Psoas muscle (tissue), 8 donors: ENCODE measurements around the gene HS6ST3. TPM values are rescaled to one million over a fixed set of nuclear protein-coding genes. Genes with fewer than 3 reads are reported as not detected.
A peak's percentile ranks its signal among the peaks of the same experiment; 100 is the strongest.
"Not testable (repeated sequence)": the region's sequence is repeated elsewhere in the genome, so short reads cannot be mapped to it uniquely, and the experiment has no call there.

Experiments
- ATAC-seq, 4 donors: fragments of 200-7000 bp; cut with Tn5 transposase; one replicate each; pipeline ENCODE4 v1.9.1; 2020; ENCODE audit warnings: moderate library complexity in 3 of 4, mild to moderate bottlenecking in 2 of 4
- DNase-seq, 2 donors: peaks; one replicate each; pipeline ENCODE4 v3.0.0-alpha.2; 2020
- H3K27ac ChIP-seq: fragments of 200-600 bp; one replicate; pipeline ENCODE4 v1.8.0; 2022
- H3K27me3 ChIP-seq, 3 donors: fragments of 200-600 bp in 1 of 3; one replicate each; pipeline versions ENCODE4 v1.6.1 to v1.8.0; 2013 to 2022; ENCODE audit warnings: low read length in 2 of 3, mild to moderate bottlenecking in 2 of 3, moderate library complexity in 1 of 3; ENCODE audit not compliant: insufficient read depth in 3 of 3
- H3K36me3 ChIP-seq, 2 donors: fragments of 200-600 bp in 1 of 2; one replicate each; pipeline versions ENCODE4 v1.6.1 to v1.8.0; 2013 to 2022; ENCODE audit warnings: low read depth in 1 of 2, mild to moderate bottlenecking in 1 of 2, moderate library complexity in 1 of 2; ENCODE audit not compliant: insufficient read depth in 1 of 2
- H3K4me1 ChIP-seq: fragments of 200-600 bp; one replicate; pipeline ENCODE4 v1.8.0; 2022
- H3K4me3 ChIP-seq: fragments of 200-600 bp; one replicate; pipeline ENCODE4 v1.8.0; 2022; ENCODE audit warnings: mild to moderate bottlenecking
- H3K9me3 ChIP-seq: fragments of 200-600 bp; one replicate; pipeline ENCODE4 v1.8.0; 2022
- WGBS, 3 donors: extraction: QIAGEN DNeasy Blood & Tissue Kit; methylation state at CpG; one replicate each; pipeline versions ENCODE4 v1.1.6 to v1.1.7; 2013; 5-methylcytosine and 5-hydroxymethylcytosine counted together
- intact Hi-C, 2 donors: fragments of 100-400 bp; cut with DNase I; formaldehyde crosslinking; loops; one replicate each; pipeline versions ENCODE4 v1.11.0 to v1.14.2; 2022
- long read RNA-seq, 2 donors: library from polyadenylated mRNA; unstranded; transcript quantifications; one replicate each; pipeline ENCODE4 v2.0.0, GENCODE V29; 2021
- polyA plus RNA-seq, 3 donors: library from polyadenylated mRNA; stranded (reverse); fragments of 200-250 nt; gene quantifications; one replicate each; pipeline ENCODE4 v1.2.3, GENCODE V29; 2013
- total RNA-seq, 4 donors: library from RNA; stranded (reverse); fragmentation: NEBNext Ultra II Directional in 2 of 4; extraction: Animal tissue kit (Norgen Biotek cat#: 25700) in 2 of 4; gene quantifications; one replicate each; pipeline versions ENCODE4 v1.2.1 to v1.2.4, GENCODE V29; 2021 to 2023
- TF ChIP-seq, protein P1 (sequence below): fragments of 200-600 bp; IDR thresholded peaks from one replicate; pipeline ENCODE4 v1.8.0; 2022; ENCODE audit warnings: antibody characterized with exemption
- donor health status: healthy with polysubstance abuse.
- donor health status: DM: no; HTN: no; CAD: no; lungs with moderate emphysema.
- donor health status: Bipolar disorder and iron deficiency.
- donor health status: healthy.
- donor health status: DM: yes; HTN: yes; CAD: no.
- donor health status: DM: no; HTN: no; CAD: no.
- donor health status: DM: no; HTN: no; CAD: no.
- donor health status: DM: yes; HTN: yes; CAD: no.

HS6ST3 gene
- total RNA-seq (under 1 TPM; 0.07 to 0.58 (median 0.19) TPM), polyA plus RNA-seq (under 1 TPM; 0.01 to 0.13 (median 0.10) TPM)
- long read RNA-seq, donor 1, result 0 reads
- long read RNA-seq, donor 2, full-length matches to known transcripts, result 1 of 1 reads
- long read RNA-seq, donor 2, partial matches to known transcripts, result 0 of 1 reads
- long read RNA-seq, donor 2, other reads (novel, unspliced or antisense), result 0 of 1 reads

- H3K27ac ChIP-seq, result no peak within 1 kb of the TSS
- 1% methylated on average over 26 to 35 of the region's 35 CpGs for WGBS, 3 donors
- H3K27me3 ChIP-seq, result peaks cover 6 to 87% (median 8%) of the 10 kb centered on the region in 3 donors
- peaks cover 0 to 2% of the 10 kb centered on the region in 2 donors for H3K36me3 ChIP-seq
- H3K4me1 ChIP-seq, result no peaks in the 10 kb centered on the region
- TF ChIP-seq, protein P1, sequence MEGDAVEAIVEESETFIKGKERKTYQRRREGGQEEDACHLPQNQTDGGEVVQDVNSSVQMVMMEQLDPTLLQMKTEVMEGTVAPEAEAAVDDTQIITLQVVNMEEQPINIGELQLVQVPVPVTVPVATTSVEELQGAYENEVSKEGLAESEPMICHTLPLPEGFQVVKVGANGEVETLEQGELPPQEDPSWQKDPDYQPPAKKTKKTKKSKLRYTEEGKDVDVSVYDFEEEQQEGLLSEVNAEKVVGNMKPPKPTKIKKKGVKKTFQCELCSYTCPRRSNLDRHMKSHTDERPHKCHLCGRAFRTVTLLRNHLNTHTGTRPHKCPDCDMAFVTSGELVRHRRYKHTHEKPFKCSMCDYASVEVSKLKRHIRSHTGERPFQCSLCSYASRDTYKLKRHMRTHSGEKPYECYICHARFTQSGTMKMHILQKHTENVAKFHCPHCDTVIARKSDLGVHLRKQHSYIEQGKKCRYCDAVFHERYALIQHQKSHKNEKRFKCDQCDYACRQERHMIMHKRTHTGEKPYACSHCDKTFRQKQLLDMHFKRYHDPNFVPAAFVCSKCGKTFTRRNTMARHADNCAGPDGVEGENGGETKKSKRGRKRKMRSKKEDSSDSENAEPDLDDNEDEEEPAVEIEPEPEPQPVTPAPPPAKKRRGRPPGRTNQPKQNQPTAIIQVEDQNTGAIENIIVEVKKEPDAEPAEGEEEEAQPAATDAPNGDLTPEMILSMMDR, result no peak
- H3K9me3 ChIP-seq, result no peaks in the 10 kb centered on the region
- H3K4me3 ChIP-seq, result peak within 1 kb of the TSS; percentile 61
- ATAC-seq (peak in 3 of 4 donors; percentile 51 to 57 (median 52)), DNase-seq (peak; percentile 20 to 57)
- intact Hi-C loops, result no loop called here
Observed at GRCh38 chr13:96089749-96090239, at the start of gene HS6ST3. Gene HS6ST3, plus strand, starts transcription at chr13:96090107.

- TF ChIP-seq, protein P1, result no peak
- H3K27ac ChIP-seq, result no peak overlapping the region
- intact Hi-C loops, result no loop called here
- H3K4me3 ChIP-seq, result no peak overlapping the region
- 91 to 99% (median 92%) methylated on average over 4 of the region's 4 CpGs for WGBS, 3 donors
- H3K36me3 ChIP-seq, result no peaks in the 10 kb centered on the region
- no peak for DNase-seq
- H3K4me1 ChIP-seq, result no peaks in the 10 kb centered on the region
- H3K27me3 ChIP-seq, result no peaks in the 10 kb centered on the region
- peaks cover 8% of the 10 kb centered on the region for H3K9me3 ChIP-seq
- no peak for ATAC-seq
Observed at GRCh38 chr13:96041326-96042110, 48.4 kb upstream of the HS6ST3 start.

DNA sequence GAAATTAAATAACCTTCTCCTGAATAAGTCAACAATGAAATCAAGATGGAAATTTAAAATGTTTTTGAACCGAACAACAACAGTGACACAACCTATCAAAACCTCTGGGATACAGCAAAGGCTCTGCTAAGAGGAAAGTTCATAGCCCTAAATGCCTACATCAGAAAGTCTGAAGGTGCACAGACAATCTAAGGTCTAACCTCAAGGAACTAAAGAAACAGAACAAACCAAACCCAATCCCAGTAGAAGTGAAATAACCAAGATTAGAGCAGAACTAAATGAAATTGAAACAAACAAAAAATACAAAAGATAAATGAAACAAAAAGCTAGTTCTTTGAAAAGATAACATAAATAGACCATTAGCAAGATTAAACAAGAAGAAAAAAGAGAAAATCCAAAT, 45.7 kb upstream of the HS6ST3 start:
- DNase-seq (no peak), ATAC-seq (no peak)
- intact Hi-C loops, result no loop called here
- WGBS, 3 donors, result 94 to 100% (median 100%) methylated on average over 1 of the region's 1 CpG
- TF ChIP-seq, protein P1, result no peak
- Histone ChIP-seq H3K27me3 (no peaks in the 10 kb centered on the region), H3K27ac (no peak overlapping the region), H3K36me3 (no peaks in the 10 kb centered on the region), H3K4me1 (no peaks in the 10 kb centered on the region), H3K9me3 (peaks cover 8% of the 10 kb centered on the region), H3K4me3 (no peak overlapping the region)

DNA sequence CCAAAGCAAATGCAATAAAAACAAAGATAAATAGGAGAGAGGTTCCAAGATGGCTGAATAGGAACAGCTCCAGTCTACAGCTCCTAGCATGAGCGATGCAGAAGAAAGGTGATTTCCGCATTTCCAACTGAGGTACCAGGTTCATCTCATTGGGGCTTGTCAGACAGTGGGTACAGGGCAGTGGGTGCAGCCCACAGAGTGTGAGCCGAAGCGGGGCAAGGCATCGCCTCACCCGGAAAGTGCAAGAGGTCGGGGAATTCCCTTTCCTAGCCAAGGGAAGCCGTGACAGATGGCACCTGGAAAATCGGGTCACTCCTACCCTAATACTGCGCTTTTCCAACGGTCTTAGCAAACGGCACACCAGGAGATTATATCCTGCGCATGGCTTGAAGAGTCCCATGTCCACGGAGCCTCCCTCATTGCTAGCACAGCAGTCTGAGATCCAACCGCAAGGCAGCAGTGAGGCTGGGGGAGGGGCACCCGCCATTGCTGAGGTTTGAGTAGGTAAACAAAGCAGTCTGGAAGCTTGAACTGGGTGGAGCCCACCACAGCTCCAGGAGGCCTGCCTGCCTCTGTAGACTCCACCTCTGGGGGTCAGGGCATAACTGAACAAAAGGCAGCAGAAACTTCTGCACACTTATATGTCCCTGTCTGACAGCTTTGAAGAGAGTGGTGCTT, 43.3 kb upstream of the HS6ST3 start:
- H3K4me3 ChIP-seq, H3K9me3 ChIP-seq, intact Hi-C loops, H3K27me3 ChIP-seq, H3K4me1 ChIP-seq, H3K27ac ChIP-seq, H3K36me3 ChIP-seq, ATAC-seq, DNase-seq: not testable (repeated sequence)
- WGBS, 3 donors, result 98 to 99% (median 98%) methylated on average over 16 of the region's 16 CpGs

DNA sequence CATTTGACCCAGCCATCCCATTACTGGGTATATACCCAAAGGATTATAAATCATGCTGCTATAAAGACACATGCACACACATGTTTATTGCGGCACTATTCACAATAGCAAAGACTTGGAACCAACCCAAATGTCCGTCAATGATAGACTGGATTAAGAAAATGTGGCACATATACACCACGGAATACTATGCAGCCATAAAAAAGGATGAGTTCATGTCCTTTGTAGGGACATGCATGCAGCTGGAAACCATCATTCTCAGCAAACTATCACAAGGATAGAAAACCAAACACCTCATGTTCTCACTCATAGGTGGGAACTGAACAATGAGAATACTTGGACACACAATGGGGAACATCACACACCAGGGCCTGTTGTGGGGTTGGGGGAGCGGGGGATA, 39.0 kb upstream of the HS6ST3 start:
- H3K36me3 ChIP-seq, H3K4me1 ChIP-seq, H3K4me3 ChIP-seq, ATAC-seq, H3K27me3 ChIP-seq, intact Hi-C loops, H3K9me3 ChIP-seq, H3K27ac ChIP-seq, DNase-seq: not testable (repeated sequence)
- 89 to 95% (median 93%) methylated on average over 2 to 4 of the region's 4 CpGs for WGBS, 3 donors

GRCh38 chr13:96051491-96051890, 38.4 kb upstream of the HS6ST3 start:
- H3K27me3 ChIP-seq, intact Hi-C loops, H3K36me3 ChIP-seq, H3K9me3 ChIP-seq, H3K4me3 ChIP-seq, DNase-seq, ATAC-seq, H3K4me1 ChIP-seq, H3K27ac ChIP-seq: not testable (repeated sequence)
- 96 to 99% (median 99%) methylated on average over 5 of the region's 5 CpGs for WGBS, 3 donors

GRCh38 chr13:96051946-96052345, 38.0 kb upstream of the HS6ST3 start:
- ATAC-seq, H3K9me3 ChIP-seq, H3K27me3 ChIP-seq, intact Hi-C loops, H3K4me1 ChIP-seq, H3K27ac ChIP-seq, H3K36me3 ChIP-seq, DNase-seq: not testable (repeated sequence)
- peak overlapping the region; percentile 97 for H3K4me3 ChIP-seq
- 90 to 93% (median 91%) methylated on average over 3 of the region's 3 CpGs for WGBS, 3 donors
